Hematopoietic multipotent progenitor cell (in vitro differentiated cells): ENCODE results near the gene SNX33. TPM values are rescaled to one million over a fixed set of nuclear protein-coding genes. Genes with fewer than 3 reads are reported as not detected.
A peak's percentile ranks its signal among the peaks of the same experiment; 100 is the strongest.

Source experiments
- DNase-seq, 3 donors: peaks; one replicate each; pipeline ENCODE4 v3.0.0-alpha.2; 2011 to 2015; ENCODE audit warnings: low read depth in 2 of 3, low spot score in 2 of 3
- total RNA-seq: library from RNA; depleted of rRNA; stranded (reverse); fragments of >200 nt; gene quantifications from one replicate; pipeline ENCODE4 v1.2.3, GENCODE V29; 2012

Gene SNX33
- total RNA-seq, 1 donor: 10.5 TPM

GRCh38 chr15:75640483-75641178 lies 7.1 kb upstream of the SNX33 start:
- peak; percentile 35 to 85 (median 79) for DNase-seq

- DNase-seq: no peak
Measured at GRCh38 chr15:75641179-75641503, 6.6 kb upstream of the SNX33 start.

- no peak for DNase-seq
Measured at GRCh38 chr15:75641603-75642002, 6.1 kb upstream of the SNX33 start.

GRCh38 chr15:75644376-75644775 lies 3.3 kb upstream of the SNX33 start:
- DNase-seq: no peak

GRCh38 chr15:75646112-75646943 lies 1.4 kb upstream of the SNX33 start:
- DNase-seq: no peak

- peak in 1 of 3 donors; percentile 13 for DNase-seq
Measured at GRCh38 chr15:75646944-75647364, 758 bp upstream of the SNX33 start.

- no peak for DNase-seq
Measured at GRCh38 chr15:75648156-75649000, 666 bp downstream of the SNX33 start.

GRCh38 chr15:75649045-75649761 lies 1.5 kb downstream of the SNX33 start:
- no peak for DNase-seq

- DNase-seq: no peak
Measured at GRCh38 chr15:75649848-75650247, 2.1 kb downstream of the SNX33 start.

- DNase-seq: peak in 1 of 3 donors; percentile 12
Measured at GRCh38 chr15:75650908-75651809, 3.4 kb downstream of the SNX33 start.

- peak in 2 of 3 donors; percentile 6 to 8 for DNase-seq
Measured at GRCh38 chr15:75651810-75652543, 4.3 kb downstream of the SNX33 start.

GRCh38 chr15:75653347-75653913 lies 5.7 kb downstream of the SNX33 start:
- DNase-seq: no peak

- DNase-seq: no peak
Measured at GRCh38 chr15:75654201-75654907, 6.6 kb downstream of the SNX33 start.

GRCh38 chr15:75655931-75656330 lies 8.2 kb downstream of the SNX33 start:
- DNase-seq: no peak

GRCh38 chr15:75656331-75656730 lies 8.6 kb downstream of the SNX33 start:
- no peak for DNase-seq

- DNase-seq: no peak
Measured at GRCh38 chr15:75656813-75657212, 9.1 kb downstream of the SNX33 start.

GRCh38 chr15:75659141-75659771 lies 11.5 kb downstream of the SNX33 start:
- DNase-seq: no peak
